Osteocyte (in vitro differentiated cells): ENCODE measurements around the gene PIK3R5. TPM values are rescaled to one million over a fixed set of nuclear protein-coding genes. Genes with fewer than 3 reads are reported as not detected.

ENCODE experiments used
- DNase-seq: peaks from one replicate; pipeline ENCODE4 v3.0.0; 2021; ENCODE audit warnings: mixed read lengths; ENCODE audit not compliant: unreplicated experiment; ENCODE audit errors: extremely low spot score
- H3K27ac Mint-ChIP-seq: one replicate; pipeline ENCODE4 v1.8.0; 2021; ENCODE audit warnings: mild to moderate bottlenecking, mixed read lengths; ENCODE audit not compliant: unreplicated experiment
- H3K27me3 Mint-ChIP-seq: one replicate; pipeline ENCODE4 v1.8.0; 2021; ENCODE audit warnings: mixed read lengths; ENCODE audit not compliant: unreplicated experiment
- H3K36me3 Mint-ChIP-seq: one replicate; pipeline ENCODE4 v1.8.0; 2021; ENCODE audit warnings: mixed read lengths; ENCODE audit not compliant: unreplicated experiment
- H3K4me1 Mint-ChIP-seq: one replicate; pipeline ENCODE4 v1.8.0; 2021; ENCODE audit warnings: mixed read lengths; ENCODE audit not compliant: unreplicated experiment
- H3K4me3 Mint-ChIP-seq: one replicate; pipeline ENCODE4 v1.8.0; 2021; ENCODE audit warnings: mild to moderate bottlenecking, moderate library complexity, mixed read lengths; ENCODE audit not compliant: unreplicated experiment
- H3K9me3 Mint-ChIP-seq: one replicate; pipeline ENCODE4 v1.8.0; 2021; ENCODE audit warnings: mixed read lengths; ENCODE audit not compliant: unreplicated experiment
- total RNA-seq: library from RNA; stranded (reverse); gene quantifications from 2 replicates; pipeline ENCODE4 v1.2.1, GENCODE V29; 2021
- TF ChIP-seq, protein P1 (sequence below): fragments of 200-600 bp; sonication (generic); IDR thresholded peaks from 2 replicates; pipeline ENCODE4 v1.5.0; 2021; ENCODE audit warnings: antibody characterized with exemption, mild to moderate bottlenecking, moderate library complexity

Gene PIK3R5
- total RNA-seq, 1 donor from 2014 or later = not detected

DNA sequence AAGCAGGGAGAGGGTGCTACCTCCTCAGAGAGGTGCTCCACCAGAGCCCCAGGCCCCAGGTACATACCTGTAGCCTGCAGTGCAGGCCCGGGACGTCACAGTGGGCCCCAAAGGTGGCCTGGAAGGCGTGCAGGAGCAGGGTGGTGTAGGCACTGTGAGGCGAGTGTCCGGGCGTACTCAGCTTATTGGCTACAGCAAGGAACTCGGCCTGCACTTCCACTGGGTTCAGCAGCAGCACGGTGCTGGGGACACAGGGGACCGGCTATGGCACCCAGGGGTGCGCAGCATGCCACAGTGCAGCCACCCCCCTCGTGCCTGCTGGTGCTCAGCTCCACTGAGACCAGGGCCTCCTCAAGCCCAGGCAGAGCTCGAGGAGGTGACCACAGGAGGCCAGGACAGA is 74.8 kb downstream of the PIK3R5 start:
- Mint-ChIP-seq H3K4me1 (peaks cover 2% of the 10 kb centered on the region), H3K27me3 (peaks cover 2% of the 10 kb centered on the region), H3K27ac (no peak overlapping the region), H3K4me3 (no peak overlapping the region), H3K36me3 (no peaks in the 10 kb centered on the region), H3K9me3 (no peaks in the 10 kb centered on the region)
- TF ChIP-seq, protein P1, sequence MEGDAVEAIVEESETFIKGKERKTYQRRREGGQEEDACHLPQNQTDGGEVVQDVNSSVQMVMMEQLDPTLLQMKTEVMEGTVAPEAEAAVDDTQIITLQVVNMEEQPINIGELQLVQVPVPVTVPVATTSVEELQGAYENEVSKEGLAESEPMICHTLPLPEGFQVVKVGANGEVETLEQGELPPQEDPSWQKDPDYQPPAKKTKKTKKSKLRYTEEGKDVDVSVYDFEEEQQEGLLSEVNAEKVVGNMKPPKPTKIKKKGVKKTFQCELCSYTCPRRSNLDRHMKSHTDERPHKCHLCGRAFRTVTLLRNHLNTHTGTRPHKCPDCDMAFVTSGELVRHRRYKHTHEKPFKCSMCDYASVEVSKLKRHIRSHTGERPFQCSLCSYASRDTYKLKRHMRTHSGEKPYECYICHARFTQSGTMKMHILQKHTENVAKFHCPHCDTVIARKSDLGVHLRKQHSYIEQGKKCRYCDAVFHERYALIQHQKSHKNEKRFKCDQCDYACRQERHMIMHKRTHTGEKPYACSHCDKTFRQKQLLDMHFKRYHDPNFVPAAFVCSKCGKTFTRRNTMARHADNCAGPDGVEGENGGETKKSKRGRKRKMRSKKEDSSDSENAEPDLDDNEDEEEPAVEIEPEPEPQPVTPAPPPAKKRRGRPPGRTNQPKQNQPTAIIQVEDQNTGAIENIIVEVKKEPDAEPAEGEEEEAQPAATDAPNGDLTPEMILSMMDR = no peak
- DNase-seq = no peak

DNA sequence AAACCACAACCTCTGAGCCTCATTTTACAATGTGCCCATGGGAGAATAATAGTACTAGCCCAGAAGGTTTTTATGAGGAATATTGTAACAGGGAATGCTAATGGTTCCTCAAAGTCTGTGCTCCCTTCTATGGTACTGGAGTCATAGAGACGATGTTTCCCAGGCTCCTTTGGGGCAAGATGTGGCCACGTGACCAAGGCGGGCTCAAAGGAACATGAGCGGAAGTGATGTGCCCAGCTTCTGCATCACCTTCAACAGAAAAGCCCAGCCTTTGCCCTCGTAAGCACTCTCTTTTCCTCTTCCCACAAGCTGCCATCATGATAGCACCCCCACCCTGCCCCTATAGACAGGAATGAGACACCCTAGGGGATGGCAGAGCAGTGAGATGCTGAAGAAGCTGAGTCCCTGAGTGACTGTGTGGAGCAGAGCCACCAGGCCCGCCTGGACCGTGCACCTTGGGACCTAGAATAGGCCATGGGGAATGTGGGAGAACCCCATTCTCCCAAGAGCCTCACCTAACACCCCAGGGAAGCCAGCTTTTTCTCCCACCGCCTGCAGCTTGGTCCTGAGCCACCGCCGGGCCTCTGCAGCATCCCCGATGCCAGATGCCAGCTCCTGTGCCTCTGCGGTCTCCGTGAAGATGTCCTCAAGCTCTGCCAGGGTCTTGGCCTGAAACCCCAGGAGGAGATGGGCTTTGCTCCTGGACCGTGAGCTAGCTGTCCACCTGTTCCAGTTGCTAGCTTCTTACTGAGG is 75.9 kb downstream of the PIK3R5 start:
- no peak overlapping the region for H3K27ac Mint-ChIP-seq
- TF ChIP-seq, protein P1 = no peak
- H3K4me3 Mint-ChIP-seq = no peak overlapping the region
- H3K9me3 Mint-ChIP-seq = no peaks in the 10 kb centered on the region
- no peaks in the 10 kb centered on the region for H3K4me1 Mint-ChIP-seq
- no peaks in the 10 kb centered on the region for H3K27me3 Mint-ChIP-seq
- DNase-seq = no peak
- no peaks in the 10 kb centered on the region for H3K36me3 Mint-ChIP-seq

DNA sequence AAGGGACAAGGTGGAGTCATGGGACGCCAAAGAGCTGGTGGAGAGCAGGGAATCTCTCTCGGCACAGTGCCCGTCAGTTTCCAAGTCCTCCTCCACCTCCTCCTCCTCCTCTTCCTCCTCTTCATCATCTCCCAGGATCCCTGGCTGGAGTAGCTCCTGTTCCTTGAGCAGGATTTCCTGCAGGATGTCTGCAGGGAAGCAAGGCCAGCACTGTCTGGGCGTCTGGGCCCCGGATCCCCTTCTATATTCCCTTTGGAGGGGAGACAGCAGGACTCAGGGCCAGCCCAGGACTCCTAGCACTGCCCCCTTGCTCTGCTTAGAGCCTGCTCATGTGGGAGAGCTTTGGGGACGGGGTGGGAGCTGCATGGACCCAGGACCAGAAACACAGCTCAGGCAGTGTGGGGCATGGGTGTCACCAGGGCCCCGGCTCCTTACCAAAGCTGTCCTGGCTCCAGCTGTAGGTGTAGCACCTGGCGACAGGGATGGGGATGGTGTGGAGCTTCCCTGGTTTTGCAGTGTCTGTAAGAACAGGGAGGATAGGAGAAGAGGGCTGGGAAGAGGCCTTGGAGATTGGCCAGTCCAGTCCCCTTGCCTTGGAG is 76.7 kb downstream of the PIK3R5 start:
- TF ChIP-seq, protein P1 = no peak
- Mint-ChIP-seq H3K9me3 (no peaks in the 10 kb centered on the region), H3K4me1 (no peaks in the 10 kb centered on the region), H3K27me3 (no peaks in the 10 kb centered on the region), H3K27ac (no peak overlapping the region), H3K4me3 (no peak overlapping the region), H3K36me3 (no peaks in the 10 kb centered on the region)
- DNase-seq = no peak

DNA sequence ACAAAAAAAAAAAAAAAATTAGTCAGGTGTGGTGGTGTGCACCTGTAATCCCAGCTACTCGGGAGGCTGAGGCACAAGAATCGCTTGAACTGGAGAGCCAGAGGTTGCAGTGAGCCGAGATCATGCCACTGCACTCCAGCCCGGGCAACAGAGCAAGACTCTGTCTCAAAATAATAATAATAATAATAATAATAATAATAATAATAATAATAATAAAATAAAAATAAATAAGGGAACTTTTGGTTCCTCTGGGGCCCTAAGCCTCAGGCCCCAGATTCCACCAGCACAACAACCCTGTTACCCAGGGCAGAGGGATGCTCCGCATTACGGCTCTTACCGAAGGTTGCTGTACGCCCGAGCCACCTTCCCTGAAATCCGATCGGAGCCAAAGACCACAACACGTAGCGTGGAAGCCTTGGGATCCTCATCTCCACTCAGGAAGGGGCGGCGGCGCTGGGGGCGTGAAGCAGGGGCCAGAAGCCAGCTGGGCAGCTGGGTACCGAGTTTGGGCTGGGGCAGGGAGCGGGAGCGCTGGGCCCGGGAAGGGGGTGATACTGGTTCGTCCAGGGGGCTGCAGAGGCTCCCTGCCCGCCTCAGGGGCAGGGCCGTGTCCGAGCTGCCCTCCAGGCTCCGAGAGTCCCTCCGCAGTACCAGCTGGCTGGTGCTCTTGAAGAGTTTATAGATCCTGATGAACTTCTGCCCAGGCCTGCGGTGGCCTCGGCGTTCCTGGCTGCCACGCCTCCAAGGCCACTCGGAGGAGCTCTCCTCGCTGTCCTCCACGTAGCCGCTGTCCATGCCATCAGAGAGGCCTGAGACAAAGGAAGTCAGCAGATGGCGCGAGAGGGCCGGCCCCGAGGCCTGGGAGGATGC is 77.4 kb downstream of the PIK3R5 start:
- Mint-ChIP-seq H3K27ac (no peak overlapping the region), H3K4me3 (no peak overlapping the region), H3K4me1 (no peaks in the 10 kb centered on the region), H3K27me3 (no peaks in the 10 kb centered on the region), H3K36me3 (no peaks in the 10 kb centered on the region), H3K9me3 (no peaks in the 10 kb centered on the region)
- DNase-seq = no peak
- TF ChIP-seq, protein P1 = peak; percentile 25

DNA sequence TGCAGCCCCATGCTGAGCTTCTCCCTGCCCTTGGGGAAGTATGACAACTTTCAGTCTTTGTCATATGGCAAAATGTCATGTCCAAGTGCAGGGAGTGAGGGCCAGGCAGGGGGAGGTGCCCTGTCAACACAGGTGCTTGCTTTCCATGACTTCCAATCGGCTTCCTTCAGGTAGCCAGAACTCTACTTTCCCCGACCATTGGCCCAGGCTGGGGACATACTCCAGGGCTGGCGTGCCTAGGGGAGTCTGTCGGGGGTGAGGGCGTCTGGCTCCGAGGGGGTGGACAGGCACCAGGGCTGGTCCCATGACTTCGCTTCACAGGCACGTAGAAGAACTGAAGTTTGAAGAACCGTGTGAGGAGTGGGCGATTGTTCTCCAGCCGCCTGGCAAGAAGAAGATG is 78.2 kb downstream of the PIK3R5 start:
- no peaks in the 10 kb centered on the region for H3K27me3 Mint-ChIP-seq
- no peak overlapping the region for H3K27ac Mint-ChIP-seq
- H3K4me1 Mint-ChIP-seq = no peaks in the 10 kb centered on the region
- H3K4me3 Mint-ChIP-seq = no peak overlapping the region
- no peaks in the 10 kb centered on the region for H3K36me3 Mint-ChIP-seq
- no peak for DNase-seq
- TF ChIP-seq, protein P1 = no peak
- H3K9me3 Mint-ChIP-seq = no peaks in the 10 kb centered on the region
